Smooth muscle cell (in vitro differentiated cells): ENCODE results near the gene SCAP. TPM values are rescaled to one million over a fixed set of nuclear protein-coding genes. Genes with fewer than 3 reads are reported as not detected.

ENCODE experiments used
- DNase-seq: peaks from one replicate; lab custom pipeline; 2025; ENCODE audit not compliant: unreplicated experiment; lab: John Stamatoyannopoulos, UW
- H2AFZ ChIP-seq: fragments of 200-600 bp; sonication (generic); 2 replicates; pipeline ENCODE4 v1.6.0; 2016; ENCODE audit warnings: antibody characterized with exemption, low read depth, mild to moderate bottlenecking
- H3F3A ChIP-seq: fragments of 200-600 bp; sonication (generic); 2 replicates; pipeline ENCODE4 v1.6.0; 2017; ENCODE audit warnings: antibody characterized with exemption, low read depth
- H3K27ac ChIP-seq: fragments of 200-600 bp; sonication (generic); 2 replicates; pipeline ENCODE4 v1.5.1; 2016; ENCODE audit warnings: low read depth, mild to moderate bottlenecking
- H3K27me3 ChIP-seq: fragments of 200-600 bp; sonication (generic); 2 replicates; pipeline ENCODE4 v1.6.1; 2016; ENCODE audit warnings: low read depth, mild to moderate bottlenecking
- H3K36me3 ChIP-seq: fragments of 200-600 bp; sonication (generic); 2 replicates; pipeline ENCODE4 v1.5.1; 2016; ENCODE audit warnings: low read depth
- H3K4me1 ChIP-seq: fragments of 200-600 bp; sonication (generic); 2 replicates; pipeline ENCODE4 v1.5.1; 2016; ENCODE audit warnings: low read depth
- H3K4me2 ChIP-seq: fragments of 200-600 bp; sonication (generic); 2 replicates; pipeline ENCODE4 v1.6.0; 2016; ENCODE audit warnings: mild to moderate bottlenecking
- H3K4me3 ChIP-seq: fragments of 200-600 bp; sonication (generic); 2 replicates; pipeline ENCODE4 v1.5.1; 2016; ENCODE audit warnings: mild to moderate bottlenecking
- H3K79me2 ChIP-seq: fragments of 200-600 bp; sonication (generic); 2 replicates; pipeline ENCODE4 v1.6.0; 2016; ENCODE audit warnings: low read depth, mild to moderate bottlenecking
- H3K9ac ChIP-seq: fragments of 200-600 bp; sonication (generic); 2 replicates; pipeline ENCODE4 v1.6.0; 2016; ENCODE audit warnings: low read depth
- H3K9me3 ChIP-seq: fragments of 200-600 bp; sonication (generic); replicated peaks from 2 replicates; pipeline ENCODE4 v1.5.1; 2016; ENCODE audit warnings: low read depth
- H4K20me1 ChIP-seq: fragments of 200-600 bp; sonication (generic); 2 replicates; pipeline ENCODE4 v1.6.0; 2016; ENCODE audit warnings: low read depth
- WGBS: methylation state at CpG from one replicate; pipeline ENCODE4 v1.1.7; 2016; ENCODE audit warnings: low lambda C conversion rate; 5-methylcytosine and 5-hydroxymethylcytosine counted together
- polyA plus RNA-seq: library from polyadenylated mRNA; unstranded; fragments of >200 nt; fragmentation: Nextera tagmentation; extraction: Ambion mirVana; gene quantifications from 2 replicates; pipeline ENCODE4 v1.2.1, GENCODE V29; 2016
- total RNA-seq: library from RNA; depleted of rRNA; stranded (reverse); fragments of >200 nt; gene quantifications from 2 replicates; pipeline ENCODE4 v1.2.3, GENCODE V29; 2014
- TF ChIP-seq, protein P1 (sequence below): fragments of 200-600 bp; sonication (generic); IDR thresholded peaks from 2 replicates; pipeline ENCODE4 v1.5.1; 2017; ENCODE audit warnings: borderline replicate concordance, mild to moderate bottlenecking, antibody characterized with exemption; ENCODE audit not compliant: insufficient read depth, poor library complexity, severe bottlenecking

The SCAP gene
- total and polyA plus RNA-seq, 2 experiments from 2014 or later, result 29.2 to 31.0 TPM

- Histone ChIP-seq H3K4me2 (no peak overlapping the region), H3K4me3 (no peak overlapping the region), H2AFZ (no peak overlapping the region), H3K9ac (no peak overlapping the region), H4K20me1 (no peaks in the 10 kb centered on the region), H3K79me2 (no peaks in the 10 kb centered on the region), H3K36me3 (no peaks in the 10 kb centered on the region), H3K27ac (no peak overlapping the region), H3F3A (no peaks in the 10 kb centered on the region), H3K9me3 (no peaks in the 10 kb centered on the region), H3K27me3 (no peaks in the 10 kb centered on the region), H3K4me1 (no peaks in the 10 kb centered on the region)
- DNase-seq, result no peak
- 100% methylated on average over 3 of the region's 3 CpGs for WGBS
- TF ChIP-seq, protein P1, sequence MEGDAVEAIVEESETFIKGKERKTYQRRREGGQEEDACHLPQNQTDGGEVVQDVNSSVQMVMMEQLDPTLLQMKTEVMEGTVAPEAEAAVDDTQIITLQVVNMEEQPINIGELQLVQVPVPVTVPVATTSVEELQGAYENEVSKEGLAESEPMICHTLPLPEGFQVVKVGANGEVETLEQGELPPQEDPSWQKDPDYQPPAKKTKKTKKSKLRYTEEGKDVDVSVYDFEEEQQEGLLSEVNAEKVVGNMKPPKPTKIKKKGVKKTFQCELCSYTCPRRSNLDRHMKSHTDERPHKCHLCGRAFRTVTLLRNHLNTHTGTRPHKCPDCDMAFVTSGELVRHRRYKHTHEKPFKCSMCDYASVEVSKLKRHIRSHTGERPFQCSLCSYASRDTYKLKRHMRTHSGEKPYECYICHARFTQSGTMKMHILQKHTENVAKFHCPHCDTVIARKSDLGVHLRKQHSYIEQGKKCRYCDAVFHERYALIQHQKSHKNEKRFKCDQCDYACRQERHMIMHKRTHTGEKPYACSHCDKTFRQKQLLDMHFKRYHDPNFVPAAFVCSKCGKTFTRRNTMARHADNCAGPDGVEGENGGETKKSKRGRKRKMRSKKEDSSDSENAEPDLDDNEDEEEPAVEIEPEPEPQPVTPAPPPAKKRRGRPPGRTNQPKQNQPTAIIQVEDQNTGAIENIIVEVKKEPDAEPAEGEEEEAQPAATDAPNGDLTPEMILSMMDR, result no peak
Measured at GRCh38 chr3:47414161-47414564, 61.6 kb downstream of the SCAP start.

- Histone ChIP-seq H3K9ac (no peak overlapping the region), H3K4me1 (no peaks in the 10 kb centered on the region), H3F3A (no peaks in the 10 kb centered on the region), H3K27ac (no peak overlapping the region), H3K36me3 (no peaks in the 10 kb centered on the region), H3K27me3 (no peaks in the 10 kb centered on the region), H3K4me3 (no peak overlapping the region), H2AFZ (no peak overlapping the region), H3K4me2 (no peak overlapping the region), H3K9me3 (no peaks in the 10 kb centered on the region), H4K20me1 (no peaks in the 10 kb centered on the region), H3K79me2 (no peaks in the 10 kb centered on the region)
- WGBS, result 98% methylated on average over 7 of the region's 7 CpGs
- TF ChIP-seq, protein P1, result no peak
- DNase-seq, result no peak
Measured at GRCh38 chr3:47413751-47414150, 62.0 kb downstream of the SCAP start.

- 88% methylated on average over 12 of the region's 12 CpGs for WGBS
- Histone ChIP-seq H2AFZ (no peak overlapping the region), H3K4me2 (no peak overlapping the region), H3K4me1 (no peaks in the 10 kb centered on the region), H3F3A (no peaks in the 10 kb centered on the region), H3K9ac (no peak overlapping the region), H3K27me3 (no peaks in the 10 kb centered on the region), H3K36me3 (no peaks in the 10 kb centered on the region), H4K20me1 (no peaks in the 10 kb centered on the region), H3K79me2 (no peaks in the 10 kb centered on the region), H3K9me3 (no peaks in the 10 kb centered on the region), H3K27ac (no peak overlapping the region), H3K4me3 (no peak overlapping the region)
- TF ChIP-seq, protein P1, result no peak
- no peak for DNase-seq
Measured at GRCh38 chr3:47412842-47413520, 62.8 kb downstream of the SCAP start.

GRCh38 chr3:47412453-47412756 is 63.3 kb downstream of the SCAP start:
- H3K9me3 ChIP-seq, result no peaks in the 10 kb centered on the region
- WGBS, result 98% methylated on average over 5 of the region's 5 CpGs
- H3K9ac ChIP-seq, result no peak overlapping the region
- no peaks in the 10 kb centered on the region for H3K36me3 ChIP-seq
- TF ChIP-seq, protein P1, result no peak
- H3K27ac ChIP-seq, result no peak overlapping the region
- no peak overlapping the region for H3K4me2 ChIP-seq
- H3K27me3 ChIP-seq, result no peaks in the 10 kb centered on the region
- no peaks in the 10 kb centered on the region for H3K4me1 ChIP-seq
- no peaks in the 10 kb centered on the region for H3F3A ChIP-seq
- H3K4me3 ChIP-seq, result no peak overlapping the region
- DNase-seq, result no peak
- no peaks in the 10 kb centered on the region for H3K79me2 ChIP-seq
- no peak overlapping the region for H2AFZ ChIP-seq
- no peaks in the 10 kb centered on the region for H4K20me1 ChIP-seq
